Keratinocyte (primary cell): Measurements from ENCODE around the gene UBE2I. TPM values are rescaled to one million over a fixed set of nuclear protein-coding genes. Genes with fewer than 3 reads are reported as not detected.

ENCODE experiments used
- DNase-seq: peaks from one replicate; pipeline ENCODE4 v3.0.0-alpha.2; 2011; ENCODE audit warnings: low read depth, missing footprints, low spot score
- FAIRE-seq: peaks from 2 replicates; lab custom pipeline; 2011; peaks lifted over from hg19 to GRCh38; lab: Jason Lieb, UNC
- H2AFZ ChIP-seq: 2 replicates; pipeline ENCODE4 v1.6.0; 2012; ENCODE audit warnings: low read length, control low read depth, inconsistent platforms; ENCODE audit not compliant: control insufficient read depth
- H3K27ac ChIP-seq: 2 replicates; pipeline ENCODE4 v1.5.1; 2011; ENCODE audit warnings: low read length; ENCODE audit not compliant: control insufficient read depth, insufficient read depth
- H3K27me3 ChIP-seq: 3 replicates; pipeline ENCODE4 v1.6.0; 2011; ENCODE audit warnings: low read length; ENCODE audit not compliant: control insufficient read depth, insufficient read depth; ENCODE audit errors: extremely low read depth
- H3K36me3 ChIP-seq, 2 experiments: 2 replicates in 1 of 2; 3 replicates in 1 of 2; pipeline ENCODE4 v1.5.1; 2011; ENCODE audit warnings: low read length in 2 of 2, mild to moderate bottlenecking in 1 of 2; ENCODE audit not compliant: control insufficient read depth in 2 of 2, insufficient read depth in 2 of 2; ENCODE audit errors: extremely low read depth in 1 of 2
- H3K4me1 ChIP-seq: 3 replicates; pipeline ENCODE4 v1.5.1; 2011; ENCODE audit warnings: low read length; ENCODE audit not compliant: control insufficient read depth, insufficient read depth; ENCODE audit errors: extremely low read depth
- H3K4me2 ChIP-seq: 3 replicates; pipeline ENCODE4 v1.6.0; 2011; ENCODE audit warnings: low read depth, low read length; ENCODE audit not compliant: control insufficient read depth, insufficient read depth; ENCODE audit errors: extremely low read depth
- H3K4me3 ChIP-seq, 3 experiments: fragments of 200-600 bp in 1 of 3; sonication (generic) in 1 of 3; 2 replicates in 2 of 3; 3 replicates in 1 of 3; pipeline ENCODE4 v1.5.1; 2011 to 2016; ENCODE audit warnings: low read length in 3 of 3, mild to moderate bottlenecking in 3 of 3, control low read depth in 2 of 3, inconsistent platforms in 1 of 3, low read depth in 1 of 3, mixed read lengths in 1 of 3, mixed run types in 1 of 3, moderate library complexity in 1 of 3; ENCODE audit not compliant: control insufficient read depth in 2 of 3, insufficient read depth in 2 of 3; ENCODE audit errors: extremely low read depth in 1 of 3
- H3K79me2 ChIP-seq: 2 replicates; pipeline ENCODE4 v1.6.0; 2012; ENCODE audit warnings: low read length; ENCODE audit not compliant: control insufficient read depth, insufficient read depth
- H3K9ac ChIP-seq: 3 replicates; pipeline ENCODE4 v1.6.0; 2011; ENCODE audit warnings: low read length; ENCODE audit not compliant: control insufficient read depth, insufficient read depth; ENCODE audit errors: extremely low read depth
- H3K9me1 ChIP-seq: 3 replicates; pipeline ENCODE4 v1.6.0; 2011; ENCODE audit warnings: low read length; ENCODE audit not compliant: control insufficient read depth, insufficient read depth; ENCODE audit errors: extremely low read depth
- H3K9me3 ChIP-seq: 2 replicates; pipeline ENCODE4 v1.5.1; 2012; ENCODE audit warnings: low read depth, low read length; ENCODE audit not compliant: control insufficient read depth
- H4K20me1 ChIP-seq: 3 replicates; pipeline ENCODE4 v1.6.0; 2011; ENCODE audit warnings: low read length; ENCODE audit not compliant: control insufficient read depth, insufficient read depth; ENCODE audit errors: extremely low read depth
- EZH2 ChIP-seq: IDR thresholded peaks from one replicate; pipeline ENCODE4 v1.6.1; 2012; ENCODE audit warnings: inconsistent platforms, mild to moderate bottlenecking, low read length, moderate library complexity
- dilution Hi-C: fragments of 300-500 bp; cut with MboI; formaldehyde crosslinking; loops from one replicate; pipeline ENCODE4 v1.7.0; 2020; ENCODE audit warnings: low sequenced_read_pairs; ENCODE audit not compliant: extremely low pct_ligation_motif_present
- polyA plus RNA-seq, 5 experiments: library from polyadenylated mRNA; depleted of rRNA in 3 of 5; stranded (reverse) in 3 of 5; stranded (forward) in 1 of 5; unstranded in 1 of 5; fragments of >200 nt; gene quantifications; 1 replicate in 1 of 5; 2 replicates in 3 of 5; 3 replicates in 1 of 5; pipeline versions ENCODE4 v1.2.1 to v1.2.3, GENCODE V29; 2011 to 2012; ENCODE audit warnings: missing spikeins in 2 of 5, low read depth in 1 of 5, low replicate concordance in 1 of 5
- TF ChIP-seq, protein P1 (sequence below), 3 experiments: IDR thresholded peaks in 1 of 3; conservative IDR thresholded peaks in 1 of 3; optimal IDR thresholded peaks in 1 of 3; 2 replicates in 2 of 3; 3 replicates in 1 of 3; pipeline versions ENCODE3 to v1.5.1; 2011; ENCODE audit warnings: low read length in 3 of 3, mild to moderate bottlenecking in 3 of 3, moderate library complexity in 2 of 3, control low read depth in 1 of 3, inconsistent platforms in 1 of 3; ENCODE audit not compliant: insufficient read depth in 2 of 3; ENCODE audit errors: extremely low read depth in 1 of 3

The UBE2I gene
- polyA plus RNA-seq, 1 donor (not counting 4 experiments of a cell fraction or from before 2014, with no cell fraction given), result 157 TPM

DNA sequence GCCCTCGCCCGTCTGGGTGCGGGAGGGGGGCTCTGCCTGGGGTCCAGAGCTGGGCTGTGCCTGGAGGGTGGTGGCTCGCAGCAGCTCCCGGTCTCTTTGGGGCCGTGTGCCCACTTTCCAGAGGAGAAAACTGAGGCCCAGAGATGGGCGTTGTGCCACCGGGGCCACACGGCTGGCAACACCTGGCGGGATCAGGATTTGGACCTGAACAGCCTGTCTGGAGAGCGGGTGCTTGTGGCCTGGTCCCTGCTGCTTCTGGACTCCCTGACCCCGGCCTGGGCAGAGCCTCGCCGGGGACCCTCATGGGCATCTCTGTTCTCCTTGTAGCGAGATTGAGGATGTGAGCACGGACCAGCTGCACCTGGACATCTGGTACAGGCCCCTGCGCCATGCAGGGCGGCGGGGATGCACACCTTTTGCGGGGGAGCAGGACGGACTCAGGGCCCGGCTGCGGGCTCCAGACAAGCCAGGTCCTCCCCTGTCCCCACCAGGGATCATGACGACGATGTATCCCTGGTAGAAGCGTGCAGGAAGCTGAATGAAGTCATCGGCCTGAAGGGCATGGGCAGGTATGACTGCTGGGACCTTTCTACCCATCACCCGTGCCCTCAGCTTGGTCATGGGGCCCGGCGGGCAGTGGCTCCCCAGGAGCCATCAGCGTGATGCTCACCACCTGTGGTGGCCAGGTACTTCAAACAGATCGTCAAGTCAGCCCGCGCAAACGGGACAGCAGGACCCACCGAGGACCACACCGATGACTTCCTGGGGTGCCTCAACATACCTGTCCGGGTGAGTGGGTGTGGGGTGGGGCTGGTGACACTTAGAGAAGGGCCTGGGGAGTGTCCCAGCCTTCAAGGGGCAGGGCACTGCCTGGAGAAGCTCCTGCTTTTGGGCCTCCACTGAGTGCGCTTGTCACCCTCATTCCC lies 32.3 kb downstream of the UBE2I start:
- peaks cover 9% of the 10 kb centered on the region for H3K4me1 ChIP-seq
- no peaks in the 10 kb centered on the region for H3K36me3 ChIP-seq
- H3K9me1 ChIP-seq, result no peaks in the 10 kb centered on the region
- H3K4me3 ChIP-seq, result no peak overlapping the region
- H3K79me2 ChIP-seq, result no peaks in the 10 kb centered on the region
- H3K27me3 ChIP-seq, result peaks cover 29% of the 10 kb centered on the region
- H4K20me1 ChIP-seq, result no peaks in the 10 kb centered on the region
- H2AFZ ChIP-seq, result no peak overlapping the region
- H3K9me3 ChIP-seq, result no peaks in the 10 kb centered on the region
- peak overlapping the region; percentile 37 for H3K4me2 ChIP-seq
- no peak for DNase-seq
- H3K27ac ChIP-seq, result no peak overlapping the region
- no peak for TF ChIP-seq EZH2
- TF ChIP-seq, protein P1, sequence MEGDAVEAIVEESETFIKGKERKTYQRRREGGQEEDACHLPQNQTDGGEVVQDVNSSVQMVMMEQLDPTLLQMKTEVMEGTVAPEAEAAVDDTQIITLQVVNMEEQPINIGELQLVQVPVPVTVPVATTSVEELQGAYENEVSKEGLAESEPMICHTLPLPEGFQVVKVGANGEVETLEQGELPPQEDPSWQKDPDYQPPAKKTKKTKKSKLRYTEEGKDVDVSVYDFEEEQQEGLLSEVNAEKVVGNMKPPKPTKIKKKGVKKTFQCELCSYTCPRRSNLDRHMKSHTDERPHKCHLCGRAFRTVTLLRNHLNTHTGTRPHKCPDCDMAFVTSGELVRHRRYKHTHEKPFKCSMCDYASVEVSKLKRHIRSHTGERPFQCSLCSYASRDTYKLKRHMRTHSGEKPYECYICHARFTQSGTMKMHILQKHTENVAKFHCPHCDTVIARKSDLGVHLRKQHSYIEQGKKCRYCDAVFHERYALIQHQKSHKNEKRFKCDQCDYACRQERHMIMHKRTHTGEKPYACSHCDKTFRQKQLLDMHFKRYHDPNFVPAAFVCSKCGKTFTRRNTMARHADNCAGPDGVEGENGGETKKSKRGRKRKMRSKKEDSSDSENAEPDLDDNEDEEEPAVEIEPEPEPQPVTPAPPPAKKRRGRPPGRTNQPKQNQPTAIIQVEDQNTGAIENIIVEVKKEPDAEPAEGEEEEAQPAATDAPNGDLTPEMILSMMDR (optimal IDR thresholded peaks at IDR 0.05 in 1 of 3, IDR thresholded peaks at IDR 0.05 in 1 of 3, conservative IDR thresholded peaks at IDR 0.05 in 1 of 3; ENCODE audit: extremely low read depth in 1 of 3, insufficient read depth in 2 of 3, low read length in 3 of 3), result no peak
- dilution Hi-C loops, result no loop called here
- no peak for FAIRE-seq
- H3K9ac ChIP-seq, result no peak overlapping the region

DNA sequence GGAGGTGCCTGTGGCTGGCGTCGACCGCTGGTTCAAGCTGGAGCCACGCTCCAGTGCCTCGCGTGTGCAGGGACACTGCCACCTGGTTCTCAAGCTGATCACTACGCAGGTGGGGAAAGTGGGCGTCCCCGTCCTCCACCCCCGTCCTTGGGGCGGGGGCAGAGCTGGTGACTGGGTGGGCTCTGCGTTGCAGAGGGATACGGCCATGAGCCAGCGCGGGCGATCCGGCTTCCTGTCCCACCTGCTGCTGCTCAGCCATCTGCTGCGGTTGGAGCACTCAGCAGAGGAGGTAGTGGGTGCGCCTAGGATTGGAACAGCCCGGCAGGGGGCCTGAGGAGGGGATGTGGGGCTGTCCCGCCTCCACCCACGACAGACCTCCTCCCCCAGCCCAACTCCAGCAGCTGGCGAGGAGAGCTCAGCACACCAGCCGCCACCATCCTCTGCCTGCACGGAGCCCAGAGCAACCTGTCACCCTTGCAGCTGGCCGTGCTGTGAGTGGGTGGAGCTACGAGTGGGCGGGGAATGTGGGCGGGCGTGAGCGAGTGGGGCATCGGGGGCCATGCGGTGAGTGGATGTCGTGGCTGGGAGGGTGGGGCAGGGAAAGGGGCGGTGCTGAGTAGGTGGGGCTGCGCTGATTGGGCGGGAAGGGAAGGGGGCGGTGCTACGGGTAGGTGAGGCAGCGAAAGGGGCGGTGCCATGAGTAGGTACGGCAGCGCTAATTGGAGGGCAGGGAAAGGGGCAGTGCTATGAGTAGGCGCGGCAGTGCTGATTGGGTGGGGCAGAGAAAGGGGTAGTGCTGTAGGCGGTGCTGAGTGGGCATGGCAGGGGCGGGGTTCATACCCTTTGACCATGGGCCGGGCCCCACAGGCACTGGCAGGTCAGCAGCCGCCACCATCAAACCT lies 33.3 kb downstream of the UBE2I start:
- dilution Hi-C loops, result no loop called here
- H3K9me3 ChIP-seq, result no peaks in the 10 kb centered on the region
- no peaks in the 10 kb centered on the region for H3K36me3 ChIP-seq
- TF ChIP-seq, protein P1 (optimal IDR thresholded peaks at IDR 0.05 in 1 of 3, IDR thresholded peaks at IDR 0.05 in 1 of 3, conservative IDR thresholded peaks at IDR 0.05 in 1 of 3; ENCODE audit: extremely low read depth in 1 of 3, insufficient read depth in 2 of 3, low read length in 3 of 3), result no peak
- TF ChIP-seq EZH2, result no peak
- no peaks in the 10 kb centered on the region for H3K79me2 ChIP-seq
- H3K27me3 ChIP-seq, result peaks cover 22% of the 10 kb centered on the region
- H3K9ac ChIP-seq, result no peak overlapping the region
- peaks cover 17% of the 10 kb centered on the region for H3K4me1 ChIP-seq
- DNase-seq (peak; percentile 87), FAIRE-seq (peak; percentile 58)
- H3K4me2 ChIP-seq, result peak overlapping the region; percentile 66
- no peak overlapping the region for H3K27ac ChIP-seq
- peak overlapping the region in 1 of 3 experiments; percentile 26 for H3K4me3 ChIP-seq
- no peak overlapping the region for H2AFZ ChIP-seq
- H4K20me1 ChIP-seq, result no peaks in the 10 kb centered on the region
- no peaks in the 10 kb centered on the region for H3K9me1 ChIP-seq
